ENCODE measurements around the gene ALX4. TPM values are rescaled to one million over a fixed set of nuclear protein-coding genes. Genes with fewer than 3 reads are reported as not detected.
A peak's percentile ranks its signal among the peaks of the same experiment; 100 is the strongest.

ALX4 gene
- total and polyA plus RNA-seq, 9 of the 15 experiments (the other 6 are each of a cell fraction or from before 2014, with no cell fraction given): 0.07 to 1.2 (median 0.33) TPM

DNA sequence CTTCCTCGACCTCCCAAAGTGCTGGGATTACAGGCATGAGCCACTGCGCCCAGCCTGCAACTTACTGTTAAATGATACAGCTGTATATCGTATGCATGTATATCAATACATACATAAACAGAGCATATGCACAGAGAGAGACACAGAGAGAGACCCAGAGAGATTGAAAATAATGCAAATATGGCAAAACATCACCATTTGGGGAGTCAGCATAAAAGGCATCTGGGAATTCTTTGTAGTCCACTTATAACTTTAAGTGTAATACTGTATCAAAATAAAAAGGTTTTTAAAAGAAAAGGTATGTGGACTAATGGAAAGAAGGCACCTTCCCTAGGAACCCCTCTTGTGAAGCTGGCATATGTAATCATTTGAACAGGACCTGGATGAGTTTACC is 21.8 kb downstream of the ALX4 start:
- H4K20me1 ChIP-seq (replicated peaks; ENCODE audit: control insufficient read depth, insufficient read depth, low read length): no peaks in the 10 kb centered on the region
- H3K9me3 ChIP-seq (replicated peaks; ENCODE audit: control insufficient read depth, insufficient read depth, low read depth, low read length): no peaks in the 10 kb centered on the region
- no peaks in the 10 kb centered on the region for H3K9me1 ChIP-seq (ENCODE audit: control insufficient read depth, insufficient read depth, low read length)
- H3K9ac ChIP-seq (ENCODE audit: insufficient read depth in 1 of 2, low read depth in 2 of 2, low read length in 2 of 2): no peak overlapping the region
- FAIRE-seq: no peak
- in situ Hi-C loops (cut with MboI): loop anchor here (5.0 kb wide), 2 partner anchors 249 to 329 kb away; no protein-coding TSS in a partner anchor
- intact Hi-C loops (cut with micrococcal nuclease): loop anchor here (5.0 to 10.0 kb wide), 4 partner anchors 137 to 234 kb away; no protein-coding TSS in a partner anchor
- no peak for DNase-seq (ENCODE audit: extremely low read depth in 1 of 4, low spot score in 3 of 4)
- TF ChIP-seq ZNF785 (CRISPR knock-in tag; IDR thresholded peaks at IDR 0.05) (no peak), MAFG (tag; conservative IDR thresholded peaks at IDR 0.05) (peak; percentile 32; the same call in 1 of the 2 replicates), ZNF316 (IDR thresholded peaks at IDR 0.05) (peak; percentile 58), NR4A1 (CRISPR knock-in tag; IDR thresholded peaks at IDR 0.05) (no peak), NR4A1 (tag; IDR thresholded peaks at IDR 0.05) (no peak), ARHGAP35 (IDR thresholded peaks at IDR 0.05; ENCODE audit: partially characterized antibody) (no peak), C11orf30 (IDR thresholded peaks at IDR 0.05; ENCODE audit: low read depth) (peak; percentile 24; the same call in 1 of the 2 replicates)
- H3K4me2 ChIP-seq (ENCODE audit: insufficient read depth, low read length): no peak overlapping the region
- peaks cover 2 to 4% of the 10 kb centered on the region in 2 experiments; a peak in 4 of 5 replicates for H3K4me1 ChIP-seq (replicated peaks in 1 of 2; ENCODE audit: control insufficient read depth in 2 of 2, insufficient read depth in 2 of 2, low read length in 2 of 2)
- CTCF ChIA-PET (ENCODE audit: low intra/inter-chr PET ratio): interaction anchor here (1.3 to 3.4 kb wide), 2 partner anchors 250 to 606 kb away, joined by 5 to 17 read pairs; no protein-coding TSS in a partner anchor
- H3K27me3 ChIP-seq (ENCODE audit: control insufficient read depth in 2 of 2, insufficient read depth in 2 of 2, low read length in 2 of 2): no peaks in the 10 kb centered on the region
- no peaks in the 10 kb centered on the region for H3K79me2 ChIP-seq (ENCODE audit: control insufficient read depth, insufficient read depth, low read length)
- H3K36me3 ChIP-seq (ENCODE audit: control insufficient read depth, insufficient read depth, low read length): no peaks in the 10 kb centered on the region
- no peak overlapping the region for H2AFZ ChIP-seq (ENCODE audit: low read depth, low read length)
- no peak overlapping the region for H3K27ac ChIP-seq (ENCODE audit: extremely low read depth, low read depth, low read length)
- POLR2A ChIA-PET: no interaction called here
- no TSS peak for BruUV-seq (replicated peaks)
- WGBS (ENCODE audit: insufficient coverage, low coverage, missing lambda C conversion rate): 41% methylated on average over 3 of the region's 3 CpGs
- ATAC-seq: no peak
- H3K4me3 ChIP-seq: no peak overlapping the region

DNA sequence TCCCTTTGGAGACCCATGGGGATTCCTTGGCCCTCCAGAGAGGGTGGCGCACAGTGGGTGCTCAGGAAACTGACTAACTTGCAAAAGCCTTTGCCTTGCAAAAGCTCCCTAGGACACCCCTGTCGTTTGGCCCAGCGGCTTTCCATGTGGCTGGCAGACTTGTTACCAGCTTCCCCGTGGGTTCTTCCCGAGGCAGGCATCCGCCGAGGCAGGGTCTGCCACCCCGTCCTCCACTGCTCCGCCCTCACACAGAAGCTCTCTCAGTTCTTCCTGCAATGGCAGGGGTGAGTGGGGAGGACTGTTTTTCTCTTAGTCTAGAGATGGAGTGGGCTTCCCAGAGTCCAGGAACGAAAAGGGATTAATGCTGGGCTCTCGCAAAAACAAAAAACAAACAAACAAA is 23.0 kb downstream of the ALX4 start:
- no peaks in the 10 kb centered on the region for H3K79me2 ChIP-seq (ENCODE audit: control insufficient read depth, insufficient read depth, low read length)
- no peak overlapping the region for H2AFZ ChIP-seq (ENCODE audit: low read depth, low read length)
- BruUV-seq (replicated peaks): no TSS peak
- FAIRE-seq (no peak), DNase-seq (ENCODE audit: extremely low read depth in 1 of 4, low spot score in 3 of 4) (no peak), ATAC-seq (no peak)
- peaks cover 7 to 13% of the 10 kb centered on the region in 2 experiments; a peak in 4 of 5 replicates for H3K4me1 ChIP-seq (replicated peaks in 1 of 2; ENCODE audit: control insufficient read depth in 2 of 2, insufficient read depth in 2 of 2, low read length in 2 of 2)
- no peak overlapping the region for H3K4me2 ChIP-seq (ENCODE audit: insufficient read depth, low read length)
- intact Hi-C loops (cut with micrococcal nuclease) (loop anchor here (1.0 to 10.0 kb wide), 7 partner anchors 39 to 330 kb away; no protein-coding TSS in a partner anchor), in situ Hi-C loops (cut with MboI) (loop anchor here (5.0 kb wide), 2 partner anchors 250 to 330 kb away; no protein-coding TSS in a partner anchor)
- no peaks in the 10 kb centered on the region for H3K9me3 ChIP-seq (replicated peaks; ENCODE audit: control insufficient read depth, insufficient read depth, low read depth, low read length)
- ChIA-PET CTCF (ENCODE audit: low intra/inter-chr PET ratio) (interaction anchor here (1.0 to 3.4 kb wide), 6 partner anchors 196 to 608 kb away, joined by 3 to 17 read pairs (median 5); no protein-coding TSS in a partner anchor), POLR2A (no interaction called here)
- H3K36me3 ChIP-seq (ENCODE audit: control insufficient read depth, insufficient read depth, low read length): no peaks in the 10 kb centered on the region
- no peaks in the 10 kb centered on the region for H3K9me1 ChIP-seq (ENCODE audit: control insufficient read depth, insufficient read depth, low read length)
- no peak overlapping the region for H3K4me3 ChIP-seq
- 59% methylated on average over 10 of the region's 11 CpGs for WGBS (ENCODE audit: insufficient coverage, low coverage, missing lambda C conversion rate)
- no peaks in the 10 kb centered on the region for H3K27me3 ChIP-seq (ENCODE audit: control insufficient read depth in 2 of 2, insufficient read depth in 2 of 2, low read length in 2 of 2)
- no peak overlapping the region for H3K9ac ChIP-seq (ENCODE audit: insufficient read depth in 1 of 2, low read depth in 2 of 2, low read length in 2 of 2)
- H3K27ac ChIP-seq (ENCODE audit: extremely low read depth, low read depth, low read length): no peak overlapping the region
- H4K20me1 ChIP-seq (replicated peaks; ENCODE audit: control insufficient read depth, insufficient read depth, low read length): no peaks in the 10 kb centered on the region
- TF ChIP-seq XRCC5 (IDR thresholded peaks at IDR 0.05; ENCODE audit: low read depth, low read length): no peak
- no peak for TF ChIP-seq TRIM24 (IDR thresholded peaks at IDR 0.05)
- TF ChIP-seq ZNF347 (CRISPR knock-in tag; IDR thresholded peaks at IDR 0.05; ENCODE audit: low read depth): no peak
- TF ChIP-seq, protein P1, sequence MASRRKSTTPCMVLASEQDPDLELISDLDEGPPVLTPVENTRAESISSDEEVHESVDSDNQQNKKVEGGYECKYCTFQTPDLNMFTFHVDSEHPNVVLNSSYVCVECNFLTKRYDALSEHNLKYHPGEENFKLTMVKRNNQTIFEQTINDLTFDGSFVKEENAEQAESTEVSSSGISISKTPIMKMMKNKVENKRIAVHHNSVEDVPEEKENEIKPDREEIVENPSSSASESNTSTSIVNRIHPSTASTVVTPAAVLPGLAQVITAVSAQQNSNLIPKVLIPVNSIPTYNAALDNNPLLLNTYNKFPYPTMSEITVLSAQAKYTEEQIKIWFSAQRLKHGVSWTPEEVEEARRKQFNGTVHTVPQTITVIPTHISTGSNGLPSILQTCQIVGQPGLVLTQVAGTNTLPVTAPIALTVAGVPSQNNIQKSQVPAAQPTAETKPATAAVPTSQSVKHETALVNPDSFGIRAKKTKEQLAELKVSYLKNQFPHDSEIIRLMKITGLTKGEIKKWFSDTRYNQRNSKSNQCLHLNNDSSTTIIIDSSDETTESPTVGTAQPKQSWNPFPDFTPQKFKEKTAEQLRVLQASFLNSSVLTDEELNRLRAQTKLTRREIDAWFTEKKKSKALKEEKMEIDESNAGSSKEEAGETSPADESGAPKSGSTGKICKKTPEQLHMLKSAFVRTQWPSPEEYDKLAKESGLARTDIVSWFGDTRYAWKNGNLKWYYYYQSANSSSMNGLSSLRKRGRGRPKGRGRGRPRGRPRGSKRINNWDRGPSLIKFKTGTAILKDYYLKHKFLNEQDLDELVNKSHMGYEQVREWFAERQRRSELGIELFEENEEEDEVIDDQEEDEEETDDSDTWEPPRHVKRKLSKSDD (conservative IDR thresholded peaks at IDR 0.05; ENCODE audit: low read length): no peak
- TF ChIP-seq, protein P2, sequence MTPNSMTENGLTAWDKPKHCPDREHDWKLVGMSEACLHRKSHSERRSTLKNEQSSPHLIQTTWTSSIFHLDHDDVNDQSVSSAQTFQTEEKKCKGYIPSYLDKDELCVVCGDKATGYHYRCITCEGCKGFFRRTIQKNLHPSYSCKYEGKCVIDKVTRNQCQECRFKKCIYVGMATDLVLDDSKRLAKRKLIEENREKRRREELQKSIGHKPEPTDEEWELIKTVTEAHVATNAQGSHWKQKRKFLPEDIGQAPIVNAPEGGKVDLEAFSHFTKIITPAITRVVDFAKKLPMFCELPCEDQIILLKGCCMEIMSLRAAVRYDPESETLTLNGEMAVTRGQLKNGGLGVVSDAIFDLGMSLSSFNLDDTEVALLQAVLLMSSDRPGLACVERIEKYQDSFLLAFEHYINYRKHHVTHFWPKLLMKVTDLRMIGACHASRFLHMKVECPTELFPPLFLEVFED (CRISPR knock-in tag; conservative IDR thresholded peaks at IDR 0.05): no peak
- TF ChIP-seq GTF2E2 (tag; IDR thresholded peaks at IDR 0.05): no peak
